CD8-positive, alpha-beta memory T cell (primary cell): ENCODE data around the gene ZNF343. TPM values are rescaled to one million over a fixed set of nuclear protein-coding genes. Genes with fewer than 3 reads are reported as not detected.
A peak's percentile ranks its signal among the peaks of the same experiment; 100 is the strongest.
"Not testable (repeated sequence)": the region's sequence is repeated elsewhere in the genome, so short reads cannot be mapped to it uniquely, and the experiment has no call there.

Experiments used
- CTCF ChIA-PET: fragments of 350-600 bp; sonication (Branson Sonifier 250); formaldehyde crosslinking; loops from one replicate; lab custom pipeline; 2021; ENCODE audit warnings: antibody characterized with exemption; lab: Charles Lee
- POLR2A ChIA-PET: fragments of 350-600 bp; sonication (Branson Sonifier 250); formaldehyde crosslinking; loops from one replicate; lab custom pipeline; 2021; ENCODE audit warnings: antibody characterized with exemption; lab: Charles Lee
- DNase-seq, 5 donors: peaks; one replicate each; pipeline versions ENCODE4 v3.0.0 to v3.0.0-alpha.2; 2020 to 2022; ENCODE audit warnings: mixed read lengths in 1 of 5
- H3K27ac ChIP-seq: one replicate; pipeline ENCODE4 v1.7.0; 2013; ENCODE audit warnings: low read depth, mild to moderate bottlenecking, low read length, moderate library complexity
- H3K27me3 ChIP-seq: 2 replicates; pipeline ENCODE4 v1.7.0; 2013; ENCODE audit warnings: low read length, mild to moderate bottlenecking; ENCODE audit not compliant: insufficient read depth, poor library complexity, severe bottlenecking
- H3K36me3 ChIP-seq: 2 replicates; pipeline ENCODE4 v1.7.0; 2013; ENCODE audit warnings: mild to moderate bottlenecking, low read length, moderate library complexity; ENCODE audit not compliant: insufficient read depth
- H3K4me1 ChIP-seq: 2 replicates; pipeline ENCODE4 v1.7.0; 2013; ENCODE audit warnings: mild to moderate bottlenecking, low read length, moderate library complexity; ENCODE audit not compliant: insufficient read depth
- H3K4me3 ChIP-seq: 2 replicates; pipeline ENCODE4 v1.7.0; 2013; ENCODE audit warnings: mild to moderate bottlenecking, low read length
- H3K9me3 ChIP-seq: 2 replicates; pipeline ENCODE4 v1.7.0; 2013; ENCODE audit warnings: mild to moderate bottlenecking, low read length
- H3K27ac Mint-ChIP-seq, 8 donors: one replicate each; pipeline ENCODE4 v1.8.0; 2020 to 2021; ENCODE audit warnings: mixed read lengths in 8 of 8, mild to moderate bottlenecking in 6 of 8, inconsistent platforms in 3 of 8, moderate library complexity in 3 of 8
- H3K27me3 Mint-ChIP-seq, 2 donors: one replicate each; pipeline ENCODE4 v1.8.0; 2020 to 2021; ENCODE audit warnings: mixed read lengths in 2 of 2, mild to moderate bottlenecking in 1 of 2, moderate library complexity in 1 of 2
- H3K36me3 Mint-ChIP-seq, 3 donors: one replicate each; pipeline ENCODE4 v1.8.0; 2020 to 2021; ENCODE audit warnings: mixed read lengths in 3 of 3, inconsistent platforms in 1 of 3, mild to moderate bottlenecking in 1 of 3
- H3K4me1 Mint-ChIP-seq, 3 donors: one replicate each; pipeline ENCODE4 v1.8.0; 2020 to 2021; ENCODE audit warnings: mixed read lengths in 3 of 3, inconsistent platforms in 1 of 3, mild to moderate bottlenecking in 1 of 3
- H3K4me3 Mint-ChIP-seq, 7 donors: one replicate each; pipeline ENCODE4 v1.8.0; 2020 to 2021; ENCODE audit warnings: mixed read lengths in 7 of 7, mild to moderate bottlenecking in 6 of 7, moderate library complexity in 4 of 7, inconsistent platforms in 2 of 7
- H3K9me3 Mint-ChIP-seq, 5 donors: one replicate each; pipeline ENCODE4 v1.8.0; 2020 to 2022; ENCODE audit warnings: mixed read lengths in 5 of 5, mild to moderate bottlenecking in 3 of 5, moderate library complexity in 2 of 5, inconsistent platforms in 1 of 5
- polyA plus RNA-seq: library from polyadenylated mRNA; unstranded; fragments of 300-500 nt; fragmentation: Illumina TruSeq; gene quantifications from one replicate; pipeline ENCODE4 v1.2.3, GENCODE V29; 2021
- total RNA-seq, 2 experiments: library from RNA; stranded (reverse); gene quantifications; one replicate each; pipeline ENCODE4 v1.2.3, GENCODE V29; 2021

Gene ZNF343
- total and polyA plus RNA-seq, 3 experiments from 2014 or later = 4.3 to 11.3 (median 11.3) TPM

GRCh38 chr20:2506426-2506825, 2.3 kb downstream of the ZNF343 start:
- H3K4me1 Mint-ChIP-seq = peaks cover 23 to 27% (median 25%) of the 10 kb centered on the region in 3 donors
- DNase-seq, H3K27me3 ChIP-seq, H3K4me3 ChIP-seq, H3K36me3 Mint-ChIP-seq, H3K27ac ChIP-seq, H3K27me3 Mint-ChIP-seq, H3K9me3 Mint-ChIP-seq, H3K9me3 ChIP-seq, POLR2A ChIA-PET, H3K36me3 ChIP-seq, H3K4me3 Mint-ChIP-seq, CTCF ChIA-PET: not testable (repeated sequence)
- H3K4me1 ChIP-seq = peaks cover 15% of the 10 kb centered on the region
- H3K27ac Mint-ChIP-seq = peak overlapping the region in 1 of 8 donors; percentile 41

GRCh38 chr20:2504803-2505202, 3.9 kb downstream of the ZNF343 start:
- H3K27me3 ChIP-seq, H3K27ac Mint-ChIP-seq, POLR2A ChIA-PET, CTCF ChIA-PET, H3K27ac ChIP-seq, DNase-seq, H3K9me3 ChIP-seq, H3K27me3 Mint-ChIP-seq, H3K4me3 ChIP-seq, H3K36me3 ChIP-seq, H3K9me3 Mint-ChIP-seq: not testable (repeated sequence)
- H3K4me1 ChIP-seq = peaks cover 15% of the 10 kb centered on the region
- Mint-ChIP-seq H3K4me1 (peaks cover 23 to 27% (median 25%) of the 10 kb centered on the region in 3 donors), H3K36me3 (peaks cover 7 to 18% (median 8%) of the 10 kb centered on the region in 3 donors), H3K4me3 (peak overlapping the region in 1 of 7 donors; percentile 13)

GRCh38 chr20:2502808-2503384, 5.8 kb downstream of the ZNF343 start:
- H3K4me3 Mint-ChIP-seq, POLR2A ChIA-PET, DNase-seq, H3K27me3 Mint-ChIP-seq, H3K36me3 ChIP-seq, H3K27ac ChIP-seq, H3K27ac Mint-ChIP-seq, H3K9me3 Mint-ChIP-seq, H3K4me3 ChIP-seq, H3K9me3 ChIP-seq, H3K27me3 ChIP-seq, H3K4me1 ChIP-seq, CTCF ChIA-PET: not testable (repeated sequence)
- peaks cover 13 to 28% (median 13%) of the 10 kb centered on the region in 3 donors for H3K36me3 Mint-ChIP-seq
- H3K4me1 Mint-ChIP-seq = peaks cover 9 to 14% (median 10%) of the 10 kb centered on the region in 3 donors

GRCh38 chr20:2485661-2486060, 23.1 kb downstream of the ZNF343 start:
- POLR2A ChIA-PET = no interaction called here
- H3K4me3 ChIP-seq = no peak overlapping the region
- Mint-ChIP-seq H3K27me3 (no peaks in the 10 kb centered on the region), H3K4me3 (no peak overlapping the region), H3K27ac (peak overlapping the region in 1 of 8 donors; percentile 44), H3K9me3 (peaks cover 0 to 6% (median 0%) of the 10 kb centered on the region in 5 donors), H3K36me3 (peaks cover 36 to 90% (median 41%) of the 10 kb centered on the region in 3 donors), H3K4me1 (no peaks in the 10 kb centered on the region)
- peaks cover 18% of the 10 kb centered on the region for H3K36me3 ChIP-seq
- H3K4me1 ChIP-seq = no peaks in the 10 kb centered on the region
- CTCF ChIA-PET = no interaction called here
- no peak overlapping the region for H3K27ac ChIP-seq
- H3K9me3 ChIP-seq = no peaks in the 10 kb centered on the region
- DNase-seq = no peak
- H3K27me3 ChIP-seq = no peaks in the 10 kb centered on the region

DNA sequence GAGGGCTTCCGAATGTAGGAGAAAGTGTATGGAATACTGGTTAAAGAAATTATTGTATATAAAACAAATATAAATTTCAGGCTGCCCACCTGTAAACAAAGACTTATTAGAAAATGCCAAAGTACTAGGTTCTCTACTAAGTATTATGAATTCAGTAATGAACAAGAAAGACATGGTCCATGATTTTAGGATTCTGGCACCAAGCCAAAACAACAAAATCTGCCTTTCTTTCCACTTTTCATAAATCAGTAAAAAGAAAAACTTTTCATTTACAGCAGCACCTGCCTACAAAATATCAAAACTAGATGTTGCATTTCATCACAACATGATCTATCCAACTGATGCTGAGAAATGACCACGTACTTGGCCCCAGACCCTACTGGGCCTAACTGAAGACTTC, 23.6 kb downstream of the ZNF343 start:
- Mint-ChIP-seq H3K4me3 (no peak overlapping the region), H3K4me1 (no peaks in the 10 kb centered on the region), H3K36me3 (peaks cover 35 to 87% (median 46%) of the 10 kb centered on the region in 3 donors), H3K27me3 (no peaks in the 10 kb centered on the region), H3K9me3 (peaks cover 0 to 10% (median 0%) of the 10 kb centered on the region in 5 donors), H3K27ac (no peak overlapping the region)
- ChIA-PET CTCF (no interaction called here), POLR2A (no interaction called here)
- Histone ChIP-seq H3K4me3 (no peak overlapping the region), H3K9me3 (no peaks in the 10 kb centered on the region), H3K27ac (no peak overlapping the region), H3K4me1 (no peaks in the 10 kb centered on the region), H3K27me3 (no peaks in the 10 kb centered on the region), H3K36me3 (peaks cover 22% of the 10 kb centered on the region)
- no peak for DNase-seq

DNA sequence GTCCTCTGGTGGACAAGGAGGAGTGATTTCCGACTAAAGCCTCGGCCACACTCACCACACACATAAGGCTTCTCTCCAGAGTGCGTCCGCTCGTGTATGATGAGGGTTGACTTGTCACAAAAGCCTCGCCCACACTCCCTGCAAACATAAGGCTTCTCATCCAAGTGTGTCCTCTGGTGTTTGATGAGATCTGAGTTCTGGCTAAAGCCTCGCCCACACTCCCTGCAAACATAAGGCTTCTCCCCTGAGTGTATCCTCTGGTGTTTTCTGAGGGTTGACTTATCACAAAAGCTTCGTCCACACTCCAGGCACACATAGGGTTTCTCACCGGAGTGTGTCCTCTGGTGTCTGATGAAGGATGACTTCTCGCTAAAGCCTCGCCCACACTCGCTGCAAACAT, 25.2 kb downstream of the ZNF343 start:
- Histone ChIP-seq H3K27ac (no peak overlapping the region), H3K9me3 (no peaks in the 10 kb centered on the region), H3K4me3 (no peak overlapping the region), H3K36me3 (peaks cover 19% of the 10 kb centered on the region), H3K27me3 (no peaks in the 10 kb centered on the region), H3K4me1 (no peaks in the 10 kb centered on the region)
- H3K4me1 Mint-ChIP-seq = no peaks in the 10 kb centered on the region
- peaks cover 0 to 10% (median 0%) of the 10 kb centered on the region in 5 donors for H3K9me3 Mint-ChIP-seq
- peaks cover 31 to 79% (median 46%) of the 10 kb centered on the region in 3 donors for H3K36me3 Mint-ChIP-seq
- no peak overlapping the region for H3K4me3 Mint-ChIP-seq
- ChIA-PET POLR2A (no interaction called here), CTCF (no interaction called here)
- H3K27ac Mint-ChIP-seq = peak overlapping the region in 1 of 8 donors; percentile 11
- DNase-seq = no peak
- no peaks in the 10 kb centered on the region for H3K27me3 Mint-ChIP-seq

DNA sequence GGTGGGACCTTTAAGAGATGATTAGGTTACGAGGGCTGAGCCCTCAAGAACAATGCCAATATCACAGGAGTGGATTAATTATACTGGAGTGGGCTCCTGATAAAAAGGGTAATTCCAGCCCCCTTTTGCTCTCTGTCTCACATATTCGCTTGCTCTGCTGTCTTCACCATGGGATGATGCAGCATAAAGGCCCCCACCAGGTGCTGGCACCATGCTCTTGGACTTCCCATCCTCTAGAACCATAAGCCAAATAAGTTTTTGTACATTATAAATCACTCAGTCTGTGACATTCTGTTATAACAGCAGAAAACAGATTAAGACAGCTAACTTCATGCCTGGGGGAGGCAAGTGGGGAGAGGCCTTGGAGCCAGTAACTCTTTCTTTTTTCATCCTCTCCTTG, 28.3 kb downstream of the ZNF343 start:
- POLR2A ChIA-PET = no interaction called here
- Mint-ChIP-seq H3K27me3 (no peaks in the 10 kb centered on the region), H3K27ac (no peak overlapping the region), H3K4me1 (no peaks in the 10 kb centered on the region), H3K4me3 (no peak overlapping the region), H3K9me3 (peaks cover 0 to 10% (median 0%) of the 10 kb centered on the region in 5 donors), H3K36me3 (peaks cover 33 to 51% (median 39%) of the 10 kb centered on the region in 3 donors)
- DNase-seq = no peak
- H3K36me3 ChIP-seq = peaks cover 19% of the 10 kb centered on the region
- H3K27me3 ChIP-seq = no peaks in the 10 kb centered on the region
- H3K4me1 ChIP-seq = no peaks in the 10 kb centered on the region
- no peaks in the 10 kb centered on the region for H3K9me3 ChIP-seq
- CTCF ChIA-PET = no interaction called here
- no peak overlapping the region for H3K27ac ChIP-seq
- no peak overlapping the region for H3K4me3 ChIP-seq

GRCh38 chr20:2476742-2477615, 31.7 kb downstream of the ZNF343 start:
- Histone ChIP-seq H3K36me3 (peaks cover 5% of the 10 kb centered on the region), H3K27me3 (no peaks in the 10 kb centered on the region), H3K27ac (no peak overlapping the region), H3K9me3 (no peaks in the 10 kb centered on the region), H3K4me3 (no peak overlapping the region), H3K4me1 (no peaks in the 10 kb centered on the region)
- ChIA-PET CTCF (interaction anchor here (0.9 to 2.3 kb wide), 3 partner anchors 45 to 1041 kb away, joined by 3 to 6 read pairs (median 3); no protein-coding TSS in a partner anchor), POLR2A (no interaction called here)
- Mint-ChIP-seq H3K27ac (peak overlapping the region in 1 of 8 donors; percentile 8), H3K4me1 (peaks cover 0 to 4% (median 0%) of the 10 kb centered on the region in 3 donors), H3K4me3 (no peak overlapping the region), H3K27me3 (no peaks in the 10 kb centered on the region), H3K36me3 (peaks cover 15 to 18% (median 18%) of the 10 kb centered on the region in 3 donors), H3K9me3 (peaks cover 0 to 10% (median 0%) of the 10 kb centered on the region in 5 donors)
- DNase-seq = no peak
